GM19240 (cell line): ENCODE measurements around the gene PRDM16.

Experiments
- DNase-seq: peaks from one replicate; pipeline ENCODE4 v3.0.0; 2011; ENCODE audit warnings: low spot score; ENCODE audit not compliant: insufficient read length

PRDM16 gene

GRCh38 chr1:3320246-3321152, 251.5 kb downstream of the PRDM16 start:
- DNase-seq, result no peak

- no peak for DNase-seq
These were observed 252.8 kb downstream of the PRDM16 start for GRCh38 chr1:3321559-3322449.

GRCh38 chr1:3322450-3323020, 253.5 kb downstream of the PRDM16 start:
- DNase-seq, result no peak

GRCh38 chr1:3323021-3323795, 254.2 kb downstream of the PRDM16 start:
- no peak for DNase-seq

- no peak for DNase-seq
These were observed 255.0 kb downstream of the PRDM16 start for GRCh38 chr1:3323796-3324703.

GRCh38 chr1:3324704-3325535, 255.9 kb downstream of the PRDM16 start:
- DNase-seq, result no peak

GRCh38 chr1:3326516-3327388, 257.7 kb downstream of the PRDM16 start:
- DNase-seq, result no peak

- no peak for DNase-seq
These were observed 258.3 kb downstream of the PRDM16 start for GRCh38 chr1:3327389-3327702.

GRCh38 chr1:3327936-3328590, 259.1 kb downstream of the PRDM16 start:
- DNase-seq, result no peak

GRCh38 chr1:3329640-3330281, 260.8 kb downstream of the PRDM16 start:
- DNase-seq, result no peak

GRCh38 chr1:3330771-3331245, 261.8 kb downstream of the PRDM16 start:
- DNase-seq, result no peak

GRCh38 chr1:3331564-3331963, 262.6 kb downstream of the PRDM16 start:
- DNase-seq, result no peak

- no peak for DNase-seq
These were observed 263.0 kb downstream of the PRDM16 start for GRCh38 chr1:3332043-3332442.

GRCh38 chr1:3332662-3333061, 263.7 kb downstream of the PRDM16 start:
- DNase-seq, result no peak

- DNase-seq, result no peak
These were observed 264.9 kb downstream of the PRDM16 start for GRCh38 chr1:3333903-3334302.

- DNase-seq, result no peak
These were observed 265.4 kb downstream of the PRDM16 start for GRCh38 chr1:3334366-3334765.
